GM10266 (cell line): ENCODE results near the gene PGBD5.

Experiments
- DNase-seq: peaks from one replicate; pipeline ENCODE4 v3.0.0; 2012; ENCODE audit errors: extremely low spot score
- TF ChIP-seq, protein P1 (sequence below): IDR thresholded peaks from 2 replicates; pipeline ENCODE4 v1.5.1; 2012; ENCODE audit warnings: mild to moderate bottlenecking, low read depth; ENCODE audit not compliant: control insufficient read depth, insufficient read depth; ENCODE audit errors: missing control alignments

PGBD5 gene

DNA sequence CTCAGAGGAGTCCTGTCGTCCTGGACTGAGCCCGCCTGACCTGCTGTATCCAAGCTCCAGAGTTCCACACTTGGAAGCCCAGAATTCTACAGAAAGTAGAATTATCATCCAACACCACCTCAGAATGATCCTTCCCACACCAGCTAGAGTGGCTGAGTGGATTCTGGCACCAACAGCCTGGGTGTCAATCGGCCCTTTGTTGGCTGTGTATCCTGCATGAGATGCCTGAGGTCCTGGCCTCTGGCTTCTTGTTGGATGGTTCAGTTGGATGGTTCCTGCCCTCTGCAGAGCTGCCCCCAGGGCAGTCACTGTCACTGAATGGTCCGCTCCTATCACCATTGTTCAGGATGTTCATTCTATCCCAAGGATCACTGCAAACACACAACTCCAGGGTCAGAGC, 49.8 kb downstream of the PGBD5 start:
- DNase-seq = no peak
- TF ChIP-seq, protein P1, sequence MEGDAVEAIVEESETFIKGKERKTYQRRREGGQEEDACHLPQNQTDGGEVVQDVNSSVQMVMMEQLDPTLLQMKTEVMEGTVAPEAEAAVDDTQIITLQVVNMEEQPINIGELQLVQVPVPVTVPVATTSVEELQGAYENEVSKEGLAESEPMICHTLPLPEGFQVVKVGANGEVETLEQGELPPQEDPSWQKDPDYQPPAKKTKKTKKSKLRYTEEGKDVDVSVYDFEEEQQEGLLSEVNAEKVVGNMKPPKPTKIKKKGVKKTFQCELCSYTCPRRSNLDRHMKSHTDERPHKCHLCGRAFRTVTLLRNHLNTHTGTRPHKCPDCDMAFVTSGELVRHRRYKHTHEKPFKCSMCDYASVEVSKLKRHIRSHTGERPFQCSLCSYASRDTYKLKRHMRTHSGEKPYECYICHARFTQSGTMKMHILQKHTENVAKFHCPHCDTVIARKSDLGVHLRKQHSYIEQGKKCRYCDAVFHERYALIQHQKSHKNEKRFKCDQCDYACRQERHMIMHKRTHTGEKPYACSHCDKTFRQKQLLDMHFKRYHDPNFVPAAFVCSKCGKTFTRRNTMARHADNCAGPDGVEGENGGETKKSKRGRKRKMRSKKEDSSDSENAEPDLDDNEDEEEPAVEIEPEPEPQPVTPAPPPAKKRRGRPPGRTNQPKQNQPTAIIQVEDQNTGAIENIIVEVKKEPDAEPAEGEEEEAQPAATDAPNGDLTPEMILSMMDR = no peak

DNA sequence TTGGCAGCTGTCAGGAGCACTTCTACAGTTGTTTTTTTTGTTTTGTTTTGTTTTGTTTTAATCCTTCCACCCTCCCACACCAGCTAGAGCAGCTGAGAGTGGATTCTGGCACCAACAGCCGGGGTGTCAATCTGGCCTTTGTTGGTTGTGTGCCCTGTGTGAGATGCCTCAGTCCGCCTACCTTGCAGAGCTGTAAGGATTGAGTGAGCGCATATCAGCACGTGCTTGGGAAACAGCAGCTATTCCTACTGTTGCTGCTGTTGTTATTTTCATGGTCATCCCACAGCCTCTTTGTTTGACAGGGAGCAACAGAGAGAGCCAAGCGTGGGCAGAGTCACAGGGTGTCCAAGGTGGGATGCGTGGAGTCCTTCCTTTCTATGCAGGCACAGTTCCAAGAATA, 50.4 kb downstream of the PGBD5 start:
- DNase-seq = no peak
- TF ChIP-seq, protein P1 = no peak

DNA sequence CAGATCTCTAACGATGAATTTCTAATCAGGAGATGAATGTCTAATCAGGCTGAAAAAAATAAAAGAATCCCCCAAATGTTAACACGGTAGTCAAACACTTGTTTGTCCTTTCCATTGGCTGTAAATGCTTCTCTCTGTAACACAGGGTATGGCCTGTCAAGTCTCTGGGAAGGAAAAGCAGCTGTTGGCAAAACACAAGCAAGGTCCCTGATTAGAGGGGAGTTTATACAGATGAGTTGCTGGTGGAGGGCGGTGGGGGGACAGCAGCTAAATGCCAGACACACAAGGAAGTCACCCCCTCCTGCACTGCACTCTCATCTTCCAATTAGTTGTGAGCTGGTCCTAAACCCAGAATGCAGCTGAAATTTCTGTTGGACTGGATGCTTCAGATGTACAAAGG, 51.0 kb downstream of the PGBD5 start:
- no peak for DNase-seq
- TF ChIP-seq, protein P1 = no peak

DNA sequence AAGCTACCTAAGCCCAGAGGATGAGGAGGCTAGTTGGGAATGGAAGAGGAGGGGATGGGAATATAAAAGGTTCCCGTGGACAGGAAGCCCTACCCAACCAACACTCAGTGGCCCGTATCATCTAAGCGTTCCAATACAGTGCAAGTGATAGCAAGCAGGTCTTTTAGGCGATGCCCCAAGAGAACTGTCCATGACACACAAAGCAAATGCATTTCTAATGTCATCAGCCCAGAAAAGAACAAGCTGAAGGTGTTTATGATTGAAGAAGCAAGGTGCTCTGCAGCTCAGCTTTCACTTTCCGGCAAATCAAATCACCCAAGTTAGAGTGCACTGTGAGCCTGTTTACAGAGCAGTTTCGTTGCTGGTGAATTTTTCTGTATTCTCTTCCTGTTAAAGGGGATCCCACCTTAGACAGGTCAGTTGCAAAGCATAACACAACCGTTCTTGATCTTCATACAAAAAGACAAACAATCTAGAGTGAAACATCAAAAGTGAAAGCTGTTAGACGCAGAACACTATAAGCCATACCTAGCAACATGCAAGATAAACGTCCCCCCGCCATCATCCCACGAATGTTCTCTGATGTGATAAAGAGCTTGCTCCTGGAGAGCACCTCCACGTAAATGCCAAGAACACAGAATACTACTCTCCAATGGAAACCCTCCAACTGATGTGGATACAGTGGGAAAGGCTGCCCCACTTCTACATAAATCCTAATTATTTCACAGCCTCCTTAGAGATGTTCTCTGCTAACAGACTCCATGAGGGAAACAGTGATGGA, 54.0 kb downstream of the PGBD5 start:
- TF ChIP-seq, protein P1 = no peak
- DNase-seq = no peak

DNA sequence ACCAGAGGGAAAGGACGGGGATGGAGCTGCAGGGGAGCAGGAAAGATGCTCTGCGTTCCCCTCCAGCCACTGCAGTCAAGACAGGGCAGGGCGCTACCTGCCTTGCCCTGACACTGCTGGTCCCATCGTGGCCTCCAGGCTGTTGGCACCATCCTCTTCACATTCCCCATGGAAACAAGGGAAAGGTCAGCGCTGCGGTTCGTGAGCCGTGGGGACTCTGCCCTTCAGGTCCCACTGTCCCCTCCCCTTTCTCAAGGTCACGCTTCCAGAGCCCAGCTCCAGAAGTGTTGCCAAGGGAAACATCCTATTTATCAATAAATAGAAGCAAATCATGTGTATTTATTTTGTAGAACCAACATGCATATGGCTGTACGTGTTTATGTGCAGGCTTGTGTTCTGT, 56.0 kb downstream of the PGBD5 start:
- TF ChIP-seq, protein P1 = no peak

DNA sequence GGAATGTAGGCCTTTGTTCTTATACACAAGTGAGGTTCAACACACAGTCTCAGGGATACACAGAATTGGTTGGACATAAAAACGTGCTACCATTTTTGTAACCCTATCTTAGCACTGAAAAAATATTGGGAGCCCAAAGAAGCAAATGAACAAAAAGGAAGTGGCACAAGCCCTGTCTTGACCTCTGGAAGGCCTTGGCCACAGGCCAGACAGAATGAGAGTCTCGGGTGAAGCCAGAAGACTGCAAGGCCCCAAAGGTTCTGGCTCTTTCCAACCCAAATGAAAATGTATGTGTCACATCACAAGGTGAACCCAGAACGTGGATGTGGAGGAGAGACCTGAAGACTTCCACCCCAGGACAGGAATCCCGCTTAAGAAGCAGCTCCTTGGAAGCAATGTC, 57.3 kb downstream of the PGBD5 start:
- TF ChIP-seq, protein P1 = no peak
- DNase-seq = no peak

More for the DNA sequence above, 56.0 kb downstream of the PGBD5 start:
- no peak for DNase-seq

DNA sequence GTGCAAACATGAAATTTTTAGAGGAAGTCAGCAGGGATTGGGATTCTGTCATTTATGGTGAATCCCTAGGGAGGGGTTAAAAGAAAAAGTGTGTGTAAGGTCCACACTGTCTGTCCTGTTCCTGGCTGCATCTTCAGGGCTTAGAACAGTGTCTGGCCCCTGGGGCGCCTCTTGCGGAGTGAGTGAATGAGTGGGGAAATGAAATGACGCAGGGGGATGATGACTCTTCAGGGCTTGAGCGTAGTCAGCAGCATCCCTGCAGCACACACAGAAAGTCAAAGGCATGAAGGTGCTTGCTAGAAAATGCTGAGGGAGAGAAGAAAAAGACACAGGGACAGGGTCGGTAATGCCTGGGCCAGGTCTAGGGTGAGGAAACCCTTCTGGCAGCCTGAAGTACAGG, 57.8 kb downstream of the PGBD5 start:
- no peak for DNase-seq
- TF ChIP-seq, protein P1 = no peak
